Vagina (tissue), 2 donors: ENCODE measurements around the gene MYH11.

Source experiments
- POLR2A ChIP-seq, 2 donors: fragments of 450-650 bp; IDR thresholded peaks; one replicate each; pipeline ENCODE4 v1.6.1; 2017; ENCODE audit warnings: antibody characterized with exemption in 2 of 2, mild to moderate bottlenecking in 2 of 2, moderate library complexity in 2 of 2
- POLR2AphosphoS5 ChIP-seq, 2 donors: sonication (generic); formaldehyde crosslinking; IDR thresholded peaks; one replicate each; pipeline ENCODE4 v1.9.0; 2017; ENCODE audit warnings: antibody characterized with exemption in 2 of 2, mild to moderate bottlenecking in 2 of 2, low read depth in 1 of 2; ENCODE audit not compliant: insufficient read depth in 1 of 2
- TF ChIP-seq, protein P1 (sequence below), 3 experiments: fragments of 450-650 bp in 2 of 3; fragments of 200-600 bp in 1 of 3; sonication (generic) in 1 of 3; IDR thresholded peaks; one replicate each; pipeline ENCODE4 v1.5.1; 2017 to 2019; ENCODE audit warnings: antibody characterized with exemption in 3 of 3, mild to moderate bottlenecking in 2 of 3, moderate library complexity in 2 of 3

GRCh38 chr16:15900901-15901500 is 44.2 kb upstream of the MYH11 start:
- TF ChIP-seq, protein P1, sequence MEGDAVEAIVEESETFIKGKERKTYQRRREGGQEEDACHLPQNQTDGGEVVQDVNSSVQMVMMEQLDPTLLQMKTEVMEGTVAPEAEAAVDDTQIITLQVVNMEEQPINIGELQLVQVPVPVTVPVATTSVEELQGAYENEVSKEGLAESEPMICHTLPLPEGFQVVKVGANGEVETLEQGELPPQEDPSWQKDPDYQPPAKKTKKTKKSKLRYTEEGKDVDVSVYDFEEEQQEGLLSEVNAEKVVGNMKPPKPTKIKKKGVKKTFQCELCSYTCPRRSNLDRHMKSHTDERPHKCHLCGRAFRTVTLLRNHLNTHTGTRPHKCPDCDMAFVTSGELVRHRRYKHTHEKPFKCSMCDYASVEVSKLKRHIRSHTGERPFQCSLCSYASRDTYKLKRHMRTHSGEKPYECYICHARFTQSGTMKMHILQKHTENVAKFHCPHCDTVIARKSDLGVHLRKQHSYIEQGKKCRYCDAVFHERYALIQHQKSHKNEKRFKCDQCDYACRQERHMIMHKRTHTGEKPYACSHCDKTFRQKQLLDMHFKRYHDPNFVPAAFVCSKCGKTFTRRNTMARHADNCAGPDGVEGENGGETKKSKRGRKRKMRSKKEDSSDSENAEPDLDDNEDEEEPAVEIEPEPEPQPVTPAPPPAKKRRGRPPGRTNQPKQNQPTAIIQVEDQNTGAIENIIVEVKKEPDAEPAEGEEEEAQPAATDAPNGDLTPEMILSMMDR (IDR thresholded peaks at IDR 0.05): no peak
- TF ChIP-seq POLR2AphosphoS5 (IDR thresholded peaks at IDR 0.05; ENCODE audit: insufficient read depth in 1 of 2, low read depth in 1 of 2): peak in 1 of 2 donors; percentile 89
- no peak for TF ChIP-seq POLR2A (IDR thresholded peaks at IDR 0.05)
